CD4-positive, alpha-beta T cell treated with Interleukin-10 for 1 hour (primary cell): Measurements from ENCODE around the gene NDUFA3.
A peak's percentile ranks its signal among the peaks of the same experiment; 100 is the strongest.
"Not testable (repeated sequence)": the region's sequence is repeated elsewhere in the genome, so short reads cannot be mapped to it uniquely, and the experiment has no call there.

ENCODE experiments used
- DNase-seq: peaks from one replicate; pipeline ENCODE4 v3.0.0-alpha.2; 2020

The NDUFA3 gene

GRCh38 chr19:54102421-54103169, at the start of gene NDUFA3:
Gene NDUFA3 (plus strand): TSS chr19:54102855. CDS start chr19:54102879, 24 bp downstream.
- peak; percentile 99 for DNase-seq

- DNase-seq, result no peak
Measured at GRCh38 chr19:54062643-54063042, 40.0 kb upstream of the NDUFA3 start.

DNA sequence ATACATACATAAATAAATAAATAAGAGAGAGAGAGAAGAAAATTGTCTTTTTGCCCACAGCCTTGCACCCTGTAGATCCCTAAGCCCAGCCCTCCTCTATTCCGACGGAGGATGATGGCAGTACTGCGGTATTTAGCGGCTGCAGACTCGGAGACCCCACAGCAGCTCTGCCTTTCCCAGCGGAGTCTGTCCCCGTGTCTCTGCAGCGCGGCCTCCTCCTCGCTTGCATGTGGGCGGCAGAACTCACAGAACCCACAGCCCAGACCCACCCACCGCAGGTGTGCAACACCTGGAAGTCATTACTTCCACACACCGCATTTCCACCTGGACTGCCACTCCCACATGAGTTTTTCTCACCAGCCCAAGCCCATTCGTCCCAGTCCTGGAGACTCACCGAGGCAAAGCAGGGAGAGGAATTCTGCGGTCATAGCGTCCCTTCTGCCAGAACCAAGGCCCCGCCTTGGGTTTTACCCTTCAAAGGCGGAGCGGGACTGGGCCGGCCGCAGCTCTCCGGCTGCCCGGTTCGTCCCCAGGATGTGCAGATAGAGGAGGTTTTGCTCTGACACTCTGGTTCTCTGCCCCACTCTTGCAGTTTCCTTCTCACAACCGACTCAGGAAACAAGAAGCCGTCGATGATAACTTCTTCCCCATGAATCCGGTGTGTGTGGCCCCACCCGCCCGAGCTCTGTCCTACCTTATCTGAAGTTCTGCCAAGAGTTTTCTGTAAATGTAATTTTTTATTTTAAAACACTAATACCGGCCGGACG, 39.1 kb upstream of the NDUFA3 start, which contains the start of gene VSTM1:
Gene VSTM1, minus strand, starts transcription at position 548 of the 767 bp plus-strand sequence. Its CDS starts 120 bp downstream, at position 428.
- DNase-seq, result no peak

- DNase-seq, result no peak
Measured at GRCh38 chr19:54069470-54069869, 33.2 kb upstream of the NDUFA3 start.

DNA sequence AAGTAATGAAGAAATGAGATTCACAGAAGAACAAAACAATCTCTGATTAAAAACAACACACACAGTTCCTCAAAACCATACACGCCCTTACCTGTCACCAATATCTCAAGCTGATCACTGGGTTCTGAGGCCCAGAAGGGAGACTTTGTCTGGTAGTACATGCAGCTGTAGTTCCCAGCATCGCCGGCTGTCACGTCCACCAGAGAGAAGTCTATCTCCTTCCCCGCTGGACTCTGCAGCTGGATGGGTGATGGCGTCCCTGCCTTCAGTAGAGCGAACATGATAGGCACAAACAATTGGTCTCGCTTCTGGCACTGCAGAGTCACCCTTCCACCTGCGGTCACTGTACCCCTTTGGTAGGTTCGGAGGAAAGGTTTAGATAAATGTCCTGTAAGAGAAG, 28.8 kb upstream of the NDUFA3 start:
- no peak for DNase-seq

GRCh38 chr19:54074851-54075250, 27.8 kb upstream of the NDUFA3 start:
- DNase-seq, result no peak

DNA sequence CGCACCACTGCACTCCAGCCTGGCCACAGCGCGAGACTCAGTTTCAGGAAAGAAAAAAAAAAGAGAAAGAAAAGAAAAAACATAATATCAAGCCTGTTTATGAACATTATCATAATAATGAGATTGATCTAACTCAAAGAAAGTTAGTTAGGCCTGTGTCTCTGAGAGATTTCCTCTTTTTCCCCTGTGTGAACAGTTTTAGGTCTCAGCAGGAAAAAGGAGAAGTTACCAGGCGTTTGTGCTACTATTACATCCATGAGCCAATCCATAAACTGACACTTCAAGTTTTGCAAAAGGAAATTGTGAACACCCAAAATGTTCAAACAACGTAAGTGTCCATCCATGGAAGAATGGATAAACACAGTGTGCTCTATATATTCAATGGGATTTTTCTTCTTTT, 25.3 kb upstream of the NDUFA3 start:
- DNase-seq, result no peak

DNA sequence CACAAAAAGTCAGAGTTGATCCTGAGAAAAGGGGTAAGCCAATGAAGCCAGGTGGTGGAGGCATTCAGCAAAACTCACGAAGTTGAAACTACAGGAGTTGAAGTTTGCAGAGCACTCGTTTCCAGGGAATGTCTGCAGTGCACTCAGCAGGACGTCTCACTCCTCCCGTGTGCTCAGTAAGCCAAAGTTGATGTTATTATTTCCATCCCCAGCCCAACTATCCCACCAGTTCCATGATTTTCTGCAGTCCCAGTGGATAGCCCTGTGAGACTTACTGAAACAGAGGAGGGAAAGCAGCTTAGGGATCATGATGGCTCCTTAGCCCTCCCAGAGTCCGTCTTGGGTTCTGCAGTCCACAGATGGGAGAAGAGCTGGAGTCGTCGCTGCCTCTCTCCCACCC, 21.6 kb upstream of the NDUFA3 start, which contains the start of gene TARM1:
Gene TARM1, minus strand, starts transcription at position 334 of the 400 bp plus-strand sequence. Its CDS starts 25 bp downstream, at position 309.
- no peak for DNase-seq

GRCh38 chr19:54084410-54084809, 18.2 kb upstream of the NDUFA3 start:
- DNase-seq, result no peak

DNA sequence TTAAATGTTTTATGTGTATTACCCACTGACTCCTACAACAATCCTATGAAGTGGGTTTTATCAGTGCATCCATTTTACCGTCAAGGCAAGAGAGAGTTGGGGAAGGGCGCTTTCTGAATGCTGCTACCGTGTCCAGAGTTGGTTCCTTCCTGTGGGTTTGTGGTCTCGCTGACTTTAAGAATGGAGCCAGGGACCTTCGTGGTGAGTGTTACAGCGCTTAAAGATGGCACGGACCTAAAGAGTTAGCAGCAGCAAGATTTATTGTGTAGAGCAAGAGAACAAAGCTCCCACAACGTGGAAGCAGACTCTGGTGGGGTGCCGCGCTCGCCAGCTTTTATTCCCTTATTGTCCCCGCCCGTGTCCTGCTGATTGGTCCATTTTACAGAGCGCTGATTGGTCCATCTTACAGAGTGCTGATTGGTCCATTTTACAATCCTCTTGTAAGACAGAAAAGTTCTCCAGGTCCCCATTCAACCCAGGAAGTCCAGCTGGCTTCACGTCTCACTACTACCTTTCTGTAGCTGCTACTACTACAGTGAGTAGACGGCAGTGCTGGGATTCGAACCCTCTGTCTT, 8.1 kb upstream of the NDUFA3 start:
- no peak for DNase-seq

GRCh38 chr19:54095136-54095858, 7.4 kb upstream of the NDUFA3 start:
- DNase-seq, result no peak

GRCh38 chr19:54095859-54096616, 6.6 kb upstream of the NDUFA3 start:
- DNase-seq, result peak; percentile 59

DNA sequence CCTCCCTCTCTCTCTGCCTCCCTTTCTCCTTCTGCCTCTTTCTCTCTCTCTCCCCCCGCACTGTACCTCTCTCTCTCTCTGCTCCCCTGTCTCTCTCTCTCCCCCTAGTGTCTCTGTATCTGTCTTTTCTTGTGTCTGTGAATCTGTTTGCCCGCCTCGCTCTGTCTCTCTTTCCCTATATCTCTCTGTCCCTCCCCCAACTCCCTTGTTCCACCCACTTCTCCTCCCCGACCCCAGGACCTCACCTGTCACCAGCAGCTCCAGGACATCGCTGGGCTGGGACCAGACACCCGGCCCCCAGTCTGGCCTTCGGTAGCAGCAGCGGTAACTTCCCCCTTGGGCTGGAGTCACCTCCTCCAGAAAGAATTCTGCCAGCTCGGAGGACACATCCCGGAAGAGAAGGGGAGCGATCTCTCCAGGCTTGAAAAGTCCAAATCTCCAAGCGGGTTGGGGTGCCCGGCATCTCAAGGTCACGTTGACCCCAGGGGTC, 6.0 kb upstream of the NDUFA3 start:
- peak; percentile 59 for DNase-seq

DNA sequence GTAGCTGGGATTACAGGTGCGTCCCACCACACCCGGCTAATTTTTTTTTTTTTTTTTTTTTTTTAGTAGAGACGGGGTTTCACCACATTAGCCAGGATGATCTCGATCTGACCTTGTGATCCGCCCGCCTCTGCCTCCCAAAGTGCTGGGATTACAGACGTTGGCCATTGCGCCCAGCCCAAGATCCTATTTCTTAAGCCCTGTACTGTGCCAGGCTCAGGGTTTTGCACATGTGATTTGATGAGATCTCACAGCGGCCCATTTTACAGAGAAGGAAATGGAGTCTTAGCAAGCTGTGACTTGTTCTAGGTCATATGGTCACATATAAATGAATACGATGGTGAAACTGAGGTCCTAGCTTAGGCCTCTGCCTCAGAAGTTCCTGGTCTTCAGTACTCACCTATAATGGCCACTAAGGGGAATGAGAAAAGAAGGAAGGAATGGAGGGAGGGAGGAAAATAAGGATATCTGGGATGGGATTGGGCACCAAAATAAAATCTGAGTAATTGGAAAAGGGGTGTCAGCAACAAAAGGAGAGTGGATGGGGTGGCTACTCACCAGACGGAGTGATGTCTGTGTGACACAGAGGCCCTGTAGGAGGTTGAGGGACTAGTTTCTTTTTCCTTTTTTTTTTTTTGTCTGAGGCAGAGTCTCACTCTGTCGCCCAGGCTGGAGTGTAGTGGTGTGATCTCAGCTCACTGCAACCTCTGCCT, 3.3 kb upstream of the NDUFA3 start:
- DNase-seq, result no peak

GRCh38 chr19:54099903-54100255, 2.8 kb upstream of the NDUFA3 start:
- not testable (repeated sequence) for DNase-seq

- no peak for DNase-seq
Measured at GRCh38 chr19:54100561-54100960, 2.1 kb upstream of the NDUFA3 start, which contains the start of gene OSCAR. Gene OSCAR (minus strand): TSS chr19:54100803. CDS start chr19:54100792, 11 bp downstream.

DNA sequence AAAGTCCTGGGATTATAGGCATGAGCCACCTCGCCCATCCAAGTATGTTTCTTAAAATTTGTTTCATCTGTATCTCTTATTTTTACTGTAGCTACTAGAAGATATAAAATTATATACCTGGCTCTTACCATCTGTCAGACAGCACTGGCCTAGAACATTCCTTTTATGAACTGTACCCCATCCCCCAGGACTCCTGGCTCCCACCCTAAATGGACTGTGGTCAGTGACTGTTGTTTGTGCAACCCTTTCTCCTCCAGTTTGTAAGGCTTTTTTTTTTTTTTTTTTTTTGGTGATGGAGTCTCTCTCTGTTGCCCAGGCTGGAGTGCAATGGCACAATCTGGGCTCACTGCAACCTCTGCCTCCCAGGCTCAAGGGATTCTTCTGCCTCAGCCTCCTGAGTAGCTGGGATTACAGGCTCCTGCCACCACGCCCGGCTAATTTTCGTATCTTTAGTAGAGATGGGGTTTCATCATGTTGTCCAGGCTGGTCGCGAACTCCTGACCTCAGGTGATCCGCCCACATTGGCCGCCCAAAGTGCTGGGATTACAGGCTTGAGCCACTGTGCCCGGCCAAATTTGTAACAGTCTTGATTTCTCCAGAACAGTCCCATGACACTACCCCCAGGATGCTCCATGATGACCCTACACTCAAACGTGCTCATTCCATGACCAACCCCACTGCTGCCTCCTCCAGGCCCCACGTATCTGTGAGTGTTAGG, 2.5 kb downstream of the NDUFA3 start:
- DNase-seq, result no peak

DNA sequence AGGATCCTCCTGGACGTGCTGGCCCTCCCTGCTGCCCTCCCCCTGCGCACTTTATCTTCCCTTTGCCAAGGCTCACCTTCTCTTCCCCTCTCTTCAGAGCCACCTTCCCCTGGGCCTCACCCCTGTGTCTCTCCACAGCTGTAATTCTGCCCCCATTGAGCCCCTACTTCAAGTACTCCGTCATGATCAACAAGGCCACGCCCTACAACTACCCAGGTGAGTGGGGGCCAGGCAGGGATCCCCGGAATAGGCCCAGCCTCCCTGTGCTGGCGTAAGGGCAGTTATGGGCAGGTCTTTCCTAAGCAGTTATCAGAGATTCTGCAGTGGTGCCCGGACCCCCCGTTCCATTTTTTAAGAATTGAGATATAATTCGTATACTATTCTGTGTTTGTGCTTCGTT, 3.1 kb downstream of the NDUFA3 start:
- DNase-seq, result no peak

DNA sequence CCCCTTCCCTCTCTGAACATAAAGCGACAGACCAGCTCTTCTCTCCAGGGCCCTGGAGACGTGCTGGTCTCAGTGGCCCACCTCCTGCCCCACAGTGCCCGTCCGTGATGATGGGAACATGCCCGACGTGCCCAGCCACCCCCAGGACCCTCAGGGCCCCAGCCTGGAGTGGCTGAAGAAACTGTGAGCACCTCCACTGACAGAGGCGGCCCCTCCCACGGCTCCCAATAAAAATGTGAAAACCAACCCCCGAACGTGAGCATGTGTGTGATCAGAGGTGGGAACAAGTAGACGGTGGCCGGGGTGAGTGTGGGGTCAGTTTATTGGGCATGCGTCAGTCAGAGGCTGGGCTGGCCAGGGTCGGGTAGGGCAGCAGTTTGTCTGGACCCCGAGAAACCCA, 4.1 kb downstream of the NDUFA3 start:
- DNase-seq, result no peak

DNA sequence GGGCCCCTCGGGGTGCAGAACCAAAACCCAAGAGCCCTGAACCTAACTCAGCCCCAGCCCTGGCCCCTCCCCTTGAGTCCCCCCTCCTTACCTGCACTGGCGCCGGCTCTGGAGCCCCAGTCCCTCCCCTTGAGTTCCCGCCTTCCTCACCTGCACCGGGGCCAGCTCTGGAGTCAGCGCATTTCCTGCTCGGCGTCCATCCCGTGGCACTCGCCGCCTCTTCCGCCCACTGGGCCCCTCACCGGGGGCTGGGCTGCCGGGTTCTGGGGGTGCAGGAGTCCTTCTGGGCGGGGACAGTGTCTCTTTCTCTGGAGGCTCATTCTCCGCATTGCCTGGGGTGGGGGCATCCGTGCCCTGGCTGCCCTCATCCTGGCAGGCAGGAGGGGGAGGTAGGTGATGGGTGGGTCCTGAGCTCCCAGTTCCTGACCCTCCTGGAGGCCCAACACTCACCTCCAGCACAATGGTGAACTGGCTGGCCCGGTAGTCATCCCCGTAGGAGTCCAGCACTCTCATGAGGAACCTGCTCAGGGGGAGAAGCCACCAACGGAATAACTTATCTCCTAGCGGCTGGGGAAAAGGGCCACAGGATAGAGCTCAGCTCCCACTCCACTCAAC, 5.3 kb downstream of the NDUFA3 start:
- no peak for DNase-seq
